Bone marrow (tissue), 2 donors: ENCODE data around the gene USE1.

ENCODE experiments used
- DNase-seq, 2 donors: peaks; one replicate each; lab custom pipeline; 2025; lab: John Stamatoyannopoulos, UW

Gene USE1

DNA sequence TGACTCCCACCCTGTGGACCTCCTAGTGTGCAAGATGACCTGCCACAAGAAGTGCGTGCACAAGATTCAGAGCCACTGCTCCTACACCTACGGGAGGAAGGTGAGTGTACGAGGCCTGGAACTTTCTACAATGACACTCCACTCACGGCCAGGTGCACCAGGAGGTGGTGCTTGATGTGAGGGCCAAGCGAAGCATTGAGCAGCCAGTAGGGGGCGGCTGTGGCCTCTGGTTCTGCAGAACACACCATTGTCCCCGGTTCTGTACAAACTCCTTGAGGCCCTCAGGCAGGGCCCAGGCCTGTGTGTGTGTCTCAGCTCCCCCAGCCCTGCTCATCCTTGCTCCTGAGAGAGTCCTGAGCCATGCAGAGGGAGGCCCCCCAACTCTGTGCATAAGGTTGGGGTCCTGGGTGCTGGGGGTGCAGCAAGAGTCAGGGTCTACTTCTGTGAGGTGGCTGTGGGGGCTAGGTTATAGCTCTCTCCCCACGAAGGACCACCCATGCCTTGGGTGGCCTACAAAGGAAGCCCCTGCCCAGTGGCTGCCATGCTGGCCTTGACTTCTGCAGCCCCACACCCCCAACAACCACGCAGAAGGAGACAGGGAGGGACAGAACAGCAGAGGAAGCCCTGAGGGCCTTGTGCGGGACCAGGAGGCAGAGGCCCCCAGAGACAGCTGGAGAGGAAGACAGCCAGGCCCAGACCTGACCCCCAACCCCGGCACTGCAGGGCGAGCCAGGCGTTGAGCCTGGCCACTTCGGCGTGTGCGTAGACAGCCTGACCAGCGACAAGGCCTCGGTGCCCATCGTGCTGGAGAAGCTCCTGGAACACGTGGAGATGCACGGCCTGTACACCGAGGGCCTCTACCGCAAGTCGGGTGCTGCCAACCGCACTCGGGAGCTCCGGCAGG, 9.7 kb upstream of the USE1 start:
- no peak for DNase-seq

DNA sequence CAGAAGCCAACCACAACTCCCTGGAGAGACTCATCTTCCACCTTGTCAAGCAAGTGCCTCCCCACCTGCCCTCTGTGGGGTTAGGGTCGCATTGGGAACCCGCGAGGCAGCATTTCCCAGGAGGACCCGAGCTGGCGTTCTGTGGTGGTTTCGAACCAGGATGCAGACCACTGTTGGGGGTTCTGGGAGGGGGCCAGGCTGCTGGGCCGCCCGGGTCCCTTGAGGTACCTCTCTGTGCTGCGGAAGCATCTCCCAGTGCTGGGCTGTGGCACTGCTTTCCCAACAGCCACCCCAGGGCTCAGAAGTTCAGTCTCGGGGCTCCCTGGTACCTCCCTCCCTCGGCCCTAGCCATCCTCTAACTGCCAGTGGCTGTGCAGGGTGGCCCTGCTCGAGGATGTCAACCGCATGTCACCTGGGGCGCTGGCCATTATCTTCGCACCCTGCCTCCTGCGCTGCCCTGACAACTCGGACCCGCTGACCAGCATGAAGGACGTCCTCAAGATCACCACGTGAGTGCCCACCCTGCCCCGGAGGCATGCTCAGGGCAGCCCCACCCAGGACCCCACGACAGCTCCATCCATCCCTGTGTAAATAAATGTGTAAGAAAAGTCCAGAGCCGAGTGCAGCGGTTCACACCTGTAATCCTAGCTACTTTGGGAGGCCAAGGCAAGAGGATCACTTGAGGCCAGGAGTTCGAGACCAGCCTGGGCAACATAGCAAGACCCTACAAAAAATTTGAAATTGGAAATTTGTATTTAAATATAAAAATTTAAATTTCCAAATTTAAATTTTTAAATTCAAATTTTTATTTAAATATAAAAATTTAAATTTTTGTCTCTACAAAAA, 8.2 kb upstream of the USE1 start:
- no peak for DNase-seq

DNA sequence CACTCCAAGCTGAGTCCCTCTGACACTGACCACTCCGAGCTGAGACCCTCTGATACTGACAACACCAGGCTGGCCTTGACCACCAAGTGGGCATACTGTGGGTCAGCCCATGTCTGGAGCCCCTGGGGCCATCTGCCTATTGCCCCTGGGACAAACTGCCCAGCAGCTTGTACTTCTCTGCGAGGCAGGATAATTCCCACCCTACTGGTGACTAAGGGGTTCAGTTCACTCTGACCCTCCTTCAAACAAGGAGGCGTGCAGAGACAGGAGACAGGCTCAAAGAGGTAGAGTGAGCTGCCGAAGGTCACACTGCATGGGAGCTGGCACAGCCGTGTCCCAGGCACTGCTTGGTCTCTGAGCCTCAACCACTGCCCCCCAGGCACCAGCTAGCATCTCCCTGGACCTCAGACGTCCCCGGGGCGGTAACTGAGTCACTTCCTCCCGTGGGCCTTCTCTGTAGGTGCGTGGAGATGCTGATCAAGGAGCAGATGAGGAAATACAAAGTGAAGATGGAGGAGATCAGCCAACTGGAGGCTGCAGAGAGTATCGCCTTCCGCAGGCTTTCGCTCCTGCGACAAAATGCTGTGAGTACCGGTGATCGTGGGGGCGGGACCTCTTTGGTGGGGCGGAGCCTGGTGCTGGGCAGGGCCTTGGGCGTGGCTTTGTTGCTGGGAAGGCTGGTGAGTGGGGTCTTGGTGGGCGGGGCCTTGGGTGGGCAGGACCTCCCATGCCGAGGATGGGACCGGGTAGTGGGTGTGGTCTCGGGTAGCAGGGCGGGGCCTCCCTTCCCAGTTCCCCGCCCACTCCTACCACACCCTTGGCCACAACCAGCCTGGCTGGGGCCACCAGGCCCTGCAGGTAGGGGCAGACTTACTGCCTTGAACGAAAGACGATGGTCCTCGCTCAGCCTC, 5.8 kb upstream of the USE1 start:
- DNase-seq, result no peak

DNA sequence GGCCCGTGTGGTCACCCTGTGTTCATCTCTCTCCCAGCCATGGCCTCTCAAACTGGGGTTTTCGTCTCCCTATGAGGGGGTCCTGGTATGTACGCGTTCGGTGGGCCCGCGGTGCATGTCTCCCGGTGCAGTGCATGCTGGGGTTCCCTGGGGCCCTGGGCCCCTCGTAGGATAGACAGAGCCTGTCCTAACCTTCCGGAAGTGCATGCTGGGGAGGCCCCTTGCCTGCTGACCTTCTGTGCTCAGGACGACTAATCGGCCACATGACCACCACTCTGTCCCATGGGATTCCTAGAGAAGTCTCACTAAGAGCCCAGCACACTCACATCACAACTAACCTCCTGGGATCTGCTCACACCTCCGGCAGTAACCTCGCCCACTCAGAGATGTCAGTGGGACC, 4.9 kb upstream of the USE1 start:
- no peak for DNase-seq

DNA sequence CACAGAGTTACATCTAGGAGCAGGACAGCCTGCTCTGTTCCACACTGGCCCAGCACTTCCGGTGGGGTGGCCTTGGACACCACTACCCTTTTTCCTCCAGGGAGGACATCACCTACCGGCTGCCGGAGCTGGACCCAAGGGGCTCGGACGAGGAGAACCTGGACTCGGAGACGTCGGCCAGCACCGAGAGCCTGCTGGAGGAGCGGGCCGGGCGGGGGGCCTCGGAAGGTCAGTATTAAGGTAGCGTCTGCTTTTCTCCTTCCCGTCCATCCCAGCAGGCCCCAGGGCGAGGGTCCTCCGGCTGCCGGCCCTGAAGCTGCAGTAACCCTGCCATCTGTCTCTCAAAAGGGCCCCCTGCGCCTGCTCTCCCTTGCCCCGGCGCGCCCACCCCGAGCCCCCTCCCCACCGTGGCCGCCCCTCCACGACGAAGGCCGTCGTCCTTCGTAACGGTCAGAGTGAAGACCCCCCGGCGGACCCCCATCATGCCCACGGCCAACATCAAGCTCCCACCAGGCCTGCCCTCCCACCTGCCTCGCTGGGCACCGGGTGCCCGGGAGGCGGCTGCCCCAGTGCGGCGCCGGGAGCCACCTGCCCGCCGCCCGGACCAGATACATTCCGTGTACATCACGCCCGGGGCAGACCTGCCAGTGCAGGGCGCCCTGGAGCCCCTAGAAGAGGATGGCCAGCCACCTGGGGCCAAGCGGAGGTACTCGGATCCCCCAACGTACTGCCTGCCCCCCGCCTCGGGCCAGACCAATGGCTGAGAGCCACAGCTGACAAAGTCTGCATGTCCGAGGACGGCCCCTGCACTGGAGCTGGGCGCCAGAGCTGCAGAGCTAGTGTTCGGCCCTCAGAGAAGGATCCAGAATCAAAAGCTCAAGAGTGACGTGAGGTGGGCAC, 3.4 kb upstream of the USE1 start:
- DNase-seq, result no peak

DNA sequence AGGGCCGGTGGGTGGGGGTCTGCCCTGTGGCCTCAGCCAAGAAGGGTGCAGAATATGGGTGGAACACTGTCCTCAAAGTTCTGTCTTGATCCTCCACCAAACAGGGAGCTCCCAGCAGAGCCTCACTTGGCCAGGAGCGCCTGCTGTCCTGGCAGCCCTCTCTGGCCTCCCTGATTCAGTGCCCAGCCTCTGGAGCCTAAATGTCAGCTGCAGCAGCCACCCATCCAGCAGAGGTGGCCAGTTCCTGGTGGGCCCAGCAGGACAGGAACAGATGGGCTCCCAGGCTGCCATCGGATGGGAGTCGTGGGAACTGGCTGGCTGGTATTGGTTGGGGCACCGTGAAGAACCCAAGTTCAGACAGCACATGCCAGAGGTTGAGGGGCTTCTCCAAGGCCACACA, 1.8 kb upstream of the USE1 start:
- no peak for DNase-seq

DNA sequence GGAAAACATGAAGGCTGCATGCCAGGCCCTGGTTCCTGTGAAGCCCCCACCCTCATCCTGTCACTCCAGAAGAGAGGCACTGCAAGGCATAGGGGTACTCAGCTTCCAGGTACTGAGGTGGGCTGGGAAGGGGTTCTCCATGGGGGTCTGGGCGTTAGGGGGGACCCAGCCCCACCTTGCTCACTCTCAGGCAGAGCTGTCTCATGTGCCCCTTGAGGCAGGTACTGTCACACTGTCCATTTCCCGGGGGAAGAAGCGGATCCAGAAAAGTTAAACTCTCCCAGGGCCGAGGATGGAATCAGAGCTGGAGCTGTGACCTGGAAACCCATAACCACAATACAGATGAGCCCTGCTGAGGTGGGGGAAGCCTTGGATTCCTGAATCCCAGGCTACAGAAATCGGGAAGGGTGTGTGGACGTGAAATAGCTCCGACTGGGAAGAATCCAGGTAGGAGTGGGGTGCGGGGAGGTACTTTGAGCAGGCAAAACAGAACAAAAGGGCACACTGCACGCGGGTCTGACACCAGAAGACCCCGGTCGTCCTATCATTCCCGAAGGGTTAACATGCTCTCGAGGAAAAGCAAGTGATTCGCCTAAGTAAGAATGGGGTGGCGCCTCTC, 540 bp upstream of the USE1 start:
- no peak for DNase-seq

DNA sequence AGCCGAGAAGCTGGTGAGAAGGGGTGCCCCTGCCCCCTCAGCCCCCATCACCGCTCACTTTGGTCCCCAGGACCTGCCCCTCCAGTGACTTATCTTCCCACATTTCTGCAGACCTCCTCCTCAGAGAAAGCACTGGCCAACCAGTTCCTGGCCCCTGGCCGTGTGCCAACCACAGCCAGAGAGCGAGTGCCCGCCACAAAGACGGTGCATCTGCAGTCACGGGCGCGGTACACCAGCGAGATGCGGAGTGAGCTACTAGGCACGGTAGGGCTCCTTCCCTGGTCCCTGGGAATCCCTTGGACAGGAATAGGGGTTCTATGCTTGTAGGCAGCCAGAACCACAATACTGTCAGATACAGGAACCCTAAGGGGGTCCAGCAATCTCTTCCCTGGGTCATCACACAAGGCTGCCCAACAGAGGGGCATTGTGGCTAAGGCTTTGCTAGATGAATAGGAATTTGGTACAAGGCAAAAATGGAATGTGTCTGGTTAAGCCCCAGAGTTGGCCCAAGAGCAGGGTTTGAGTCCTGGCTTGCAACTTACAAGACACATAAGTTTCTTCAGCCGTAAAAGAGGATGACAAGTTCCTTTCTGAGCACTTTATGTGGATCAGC, 1.0 kb downstream of the USE1 start:
- no peak for DNase-seq

DNA sequence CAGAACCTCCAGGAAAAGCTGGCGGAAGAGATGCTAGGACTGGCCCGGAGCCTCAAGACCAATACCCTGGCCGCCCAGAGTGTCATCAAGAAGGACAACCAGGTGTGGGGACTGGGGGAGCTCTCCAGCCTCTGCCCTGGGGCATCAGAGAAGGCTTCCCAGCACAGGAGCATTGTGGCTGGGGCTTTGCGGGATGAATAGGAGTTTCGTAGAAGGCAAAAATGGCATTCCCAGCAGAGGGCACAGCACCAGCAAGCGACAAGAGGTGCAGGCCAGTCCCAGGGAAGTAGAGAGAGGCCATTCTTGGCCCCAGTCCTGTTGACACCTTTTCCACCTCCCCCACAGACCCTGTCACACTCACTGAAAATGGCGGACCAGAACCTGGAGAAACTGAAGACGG, 4.1 kb downstream of the USE1 start:
- DNase-seq, result no peak

DNA sequence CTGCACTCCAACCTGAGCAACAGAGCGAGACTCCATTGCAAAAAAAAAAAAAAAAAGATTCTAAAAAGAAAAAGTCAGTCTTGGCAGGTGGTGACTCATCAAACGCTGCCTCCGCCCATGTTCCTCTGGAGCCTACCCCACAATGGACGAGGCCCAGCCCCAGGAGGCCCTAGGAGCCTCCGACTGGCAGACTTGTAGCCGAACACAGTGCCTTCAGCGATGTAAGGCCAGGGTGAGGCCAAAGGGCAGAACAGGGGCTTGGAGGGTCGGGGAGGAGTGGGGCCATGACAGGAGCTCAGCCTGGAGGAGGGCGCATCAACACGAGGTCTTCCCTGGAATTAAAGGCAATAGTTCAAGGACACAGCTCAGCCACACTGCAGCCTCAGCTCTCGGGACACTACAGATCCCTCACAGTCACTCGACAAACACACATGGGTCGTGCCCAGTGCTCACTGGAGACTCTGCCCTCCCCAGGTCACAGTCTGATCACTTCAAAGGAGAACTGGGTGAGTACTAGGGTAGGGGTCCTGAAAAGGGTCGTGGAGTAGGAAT, 5.1 kb downstream of the USE1 start:
- peak; percentile 15 to 18 for DNase-seq

DNA sequence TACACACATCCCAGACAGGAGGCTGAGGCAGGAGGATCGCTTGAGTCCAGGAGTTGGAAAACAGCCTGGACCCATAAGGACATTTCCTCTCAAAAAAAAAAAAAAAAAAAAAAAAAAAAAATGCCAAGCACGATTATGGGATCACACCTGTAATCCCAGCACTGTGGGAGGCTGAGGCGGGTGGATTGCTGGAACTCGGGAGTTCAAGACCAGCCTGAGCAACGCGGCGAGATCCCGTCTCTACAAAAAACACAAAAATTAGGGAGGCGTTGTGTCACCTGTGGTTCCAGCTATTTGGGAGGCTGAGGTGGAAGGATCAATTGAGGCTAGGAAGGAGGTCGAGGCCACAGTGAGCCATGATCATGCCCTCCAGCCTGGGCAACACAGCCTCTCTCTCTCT, 9.9 kb downstream of the USE1 start:
- no peak for DNase-seq

DNA sequence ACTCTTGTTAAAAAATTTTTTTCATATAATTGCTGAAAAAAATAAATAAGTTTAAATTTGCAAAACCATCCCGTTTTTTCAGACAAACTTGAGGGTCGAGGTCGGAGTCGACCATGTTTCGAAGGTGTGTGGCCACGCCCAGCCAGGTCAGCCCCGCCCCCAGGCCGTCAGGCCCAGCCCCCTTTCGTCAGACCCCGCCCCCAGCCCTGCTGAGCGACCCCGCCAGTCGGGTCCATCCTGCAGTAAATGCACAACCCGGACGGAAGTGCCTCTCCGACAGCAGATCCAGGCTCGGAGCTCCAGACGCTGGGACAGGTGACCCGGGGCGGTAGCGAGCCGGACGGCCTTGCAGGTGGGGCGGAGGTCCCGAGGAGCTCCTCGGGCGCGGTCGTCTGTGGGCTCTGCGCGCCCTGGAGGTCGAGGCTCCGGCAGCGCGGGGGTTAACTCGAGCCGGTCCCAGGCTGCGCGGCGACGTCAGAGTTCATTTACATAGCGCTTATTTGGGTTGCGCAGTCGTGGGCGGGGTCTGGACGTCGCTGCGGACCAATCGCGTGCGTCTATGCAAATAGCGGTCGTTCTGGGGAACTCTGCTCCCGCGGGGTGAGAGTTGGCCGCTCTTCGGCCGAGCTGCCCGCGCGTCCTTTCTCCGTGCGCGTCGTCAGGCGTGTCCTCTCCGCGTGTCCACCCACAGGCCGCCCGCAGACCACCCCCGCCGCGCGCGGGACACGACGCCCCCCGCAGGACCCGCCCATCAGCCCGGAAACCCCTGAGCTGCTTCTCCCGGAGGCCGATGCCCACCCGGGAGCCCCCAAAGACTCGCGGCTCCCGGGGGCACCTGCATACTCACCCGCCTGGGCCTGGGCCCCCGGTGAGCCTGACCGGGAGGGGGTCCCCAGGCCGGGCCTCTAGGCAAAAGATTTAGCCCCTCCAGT, 11.1 kb downstream of the USE1 start, which contains the start of gene OCEL1:
TSS of gene OCEL1 (plus strand) at position 225 of the 932 bp plus-strand sequence. CDS start at position 247, 22 bp downstream.
- peak; percentile 93 to 100 for DNase-seq

DNA sequence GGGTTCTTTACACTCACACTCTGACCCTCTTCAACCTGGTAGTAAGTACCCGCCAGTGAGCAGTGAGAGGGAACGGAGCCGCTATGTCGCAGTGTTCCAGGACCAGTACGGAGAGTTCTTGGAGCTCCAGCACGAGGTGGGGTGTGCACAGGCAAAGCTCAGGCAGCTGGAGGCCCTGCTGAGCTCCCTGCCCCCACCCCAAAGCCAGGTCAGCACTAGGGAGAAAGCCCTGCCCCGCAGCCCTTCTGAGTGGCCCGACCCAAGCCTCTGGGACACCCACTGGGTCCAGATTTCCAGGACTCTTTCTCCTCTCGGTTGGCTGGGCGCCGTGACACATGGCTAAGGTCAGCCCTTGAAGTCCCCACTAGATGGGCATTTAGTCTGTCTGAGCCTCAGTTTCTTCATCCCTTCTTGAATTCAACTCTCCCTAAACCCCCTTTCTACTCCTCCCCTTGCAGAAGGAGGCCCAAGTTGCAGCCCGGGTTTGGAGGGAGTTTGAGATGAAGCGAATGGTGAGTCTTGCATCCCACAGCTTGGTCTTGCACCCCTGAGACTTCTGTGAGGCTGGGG, 12.7 kb downstream of the USE1 start:
- DNase-seq, result no peak

DNA sequence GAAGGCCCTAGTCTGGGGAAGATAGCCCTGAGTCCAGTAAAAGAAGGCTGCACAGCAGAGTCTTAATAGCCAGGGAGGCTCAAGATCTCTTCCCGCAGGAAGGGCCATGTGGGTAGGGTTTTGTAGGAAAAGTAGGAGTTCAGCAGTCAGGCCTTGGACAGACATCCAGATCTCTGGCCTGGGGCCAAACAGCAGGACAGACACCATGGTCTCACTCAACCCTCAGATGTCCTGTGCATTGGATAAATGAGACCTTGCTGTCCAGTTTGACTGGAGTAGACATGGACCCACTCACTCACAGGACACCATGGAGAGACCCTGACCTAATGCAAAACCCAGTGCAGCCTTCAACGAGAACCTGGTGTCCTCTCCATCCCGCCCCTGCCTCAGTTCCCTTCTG, 14.7 kb downstream of the USE1 start:
- no peak for DNase-seq

DNA sequence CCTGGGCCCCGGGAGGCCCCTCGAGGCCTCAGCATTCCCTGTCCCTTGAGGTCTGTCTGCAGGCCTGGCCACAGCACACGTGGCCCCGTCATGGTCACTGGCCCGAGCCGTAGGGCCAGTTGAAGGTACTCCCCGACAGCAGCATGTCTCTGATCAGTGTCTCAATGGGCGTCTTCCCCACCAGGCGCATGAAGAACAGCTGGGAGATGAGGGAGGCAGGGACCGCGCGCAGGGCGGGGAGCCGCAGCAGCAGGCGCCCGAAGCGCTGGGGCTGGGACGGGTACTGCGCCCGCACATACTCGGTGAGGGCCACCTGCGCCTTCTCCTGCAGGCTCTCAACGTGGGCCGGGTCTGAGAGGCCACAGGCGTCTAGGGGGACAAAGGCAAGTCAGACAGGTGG, 17.1 kb downstream of the USE1 start:
- DNase-seq, result no peak

DNA sequence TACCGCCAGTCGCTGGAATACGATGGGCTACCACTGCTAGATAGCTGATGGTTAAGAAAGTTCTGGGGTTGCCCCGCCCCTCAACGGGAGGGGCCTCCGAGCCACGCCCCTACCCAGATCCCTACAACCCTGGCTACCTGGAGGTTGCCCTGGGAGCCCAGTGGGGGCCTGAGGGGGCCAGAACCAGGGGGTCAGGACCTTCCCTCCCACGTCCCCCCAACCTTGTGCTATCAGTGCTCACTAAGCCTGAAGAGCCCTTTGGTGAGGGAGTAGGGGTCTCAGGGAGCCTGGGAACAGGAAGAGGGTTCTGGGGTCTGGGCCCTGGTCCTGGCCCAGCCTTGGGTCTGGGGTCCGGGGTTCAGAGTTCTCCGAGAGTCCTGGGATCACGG, 19.7 kb downstream of the USE1 start:
- DNase-seq, result no peak

DNA sequence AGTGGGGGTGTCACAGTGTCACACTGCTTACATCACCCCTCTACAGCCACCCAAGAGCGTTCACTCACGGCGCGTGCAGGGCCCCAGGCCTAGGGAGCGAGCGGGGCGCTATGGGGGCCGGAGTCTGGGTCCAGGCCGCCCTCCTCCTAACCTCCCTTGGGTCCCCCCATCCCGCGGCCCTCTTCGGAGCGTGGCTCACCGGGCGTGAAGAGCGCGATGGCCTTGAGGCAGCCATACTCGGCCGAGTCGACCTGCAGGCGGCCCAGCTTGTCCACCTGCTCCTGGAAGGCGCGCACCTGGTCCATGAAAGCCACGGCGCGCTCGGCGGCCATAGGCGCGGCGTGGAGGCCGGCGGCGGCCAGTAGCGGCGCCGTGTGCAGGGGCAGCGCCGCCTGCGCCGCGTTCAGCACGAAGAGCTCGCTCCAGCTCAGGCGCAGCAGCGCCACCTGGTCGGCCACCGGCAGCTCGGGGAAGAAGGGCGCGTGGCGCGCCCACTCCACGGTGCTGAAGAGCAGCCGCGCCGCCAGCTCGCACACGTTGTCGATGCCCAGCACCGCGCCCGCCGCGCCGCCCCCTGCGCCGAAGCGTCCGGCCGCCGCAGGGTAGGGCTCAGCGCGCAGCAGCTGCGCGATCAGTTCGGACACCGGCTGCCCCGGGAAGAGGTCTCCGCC, 20.3 kb downstream of the USE1 start:
- DNase-seq, result peak; percentile 35 to 43
